Endothelial cell of umbilical vein (primary cell): Measurements from ENCODE around the gene LRRC8D. TPM values are rescaled to one million over a fixed set of nuclear protein-coding genes. Genes with fewer than 3 reads are reported as not detected.

Experiments
- BruUV-seq: library from RNA; stranded (reverse); fragments of 400-500 nt; replicated peaks from 2 replicates; lab custom pipeline; 2021; lab: Mats Ljungman, UMichigan
- CTCF ChIA-PET: fragments of 300-600, 350-600 bp; sonication (Branson Sonifier 250); formaldehyde crosslinking; loops from one replicate; lab custom pipeline; 2021; ENCODE audit warnings: antibody characterized with exemption, inconsistent platforms; lab: Charles Lee
- POLR2A ChIA-PET: fragments of 300-600, 350-600 bp; sonication (Branson Sonifier 250); formaldehyde crosslinking; loops from one replicate; lab custom pipeline; 2021; ENCODE audit warnings: antibody characterized with exemption, inconsistent platforms; lab: Charles Lee
- DNase-seq: peaks from one replicate; pipeline ENCODE4 v3.0.0-alpha.2; 2011; ENCODE audit warnings: low read depth, low spot score
- FAIRE-seq: peaks from 2 replicates; lab custom pipeline; 2011; peaks lifted over from hg19 to GRCh38; lab: Jason Lieb, UNC
- H2AFZ ChIP-seq: 2 replicates; pipeline ENCODE4 v1.6.0; 2012; ENCODE audit warnings: low read depth, low read length, control low read depth, inconsistent platforms
- H3K27ac ChIP-seq: 2 replicates; pipeline ENCODE4 v1.5.1; 2011; ENCODE audit warnings: low read depth, mild to moderate bottlenecking, control low read depth, low read length, moderate library complexity; ENCODE audit not compliant: insufficient read depth
- H3K27me3 ChIP-seq, 2 experiments: 2 replicates each; pipeline versions ENCODE4 v1.6.0 to v1.6.1; 2011; ENCODE audit warnings: low read length in 2 of 2, mixed read lengths in 1 of 2; ENCODE audit not compliant: control insufficient read depth in 2 of 2, insufficient read depth in 2 of 2
- H3K36me3 ChIP-seq, 2 experiments: 2 replicates in 1 of 2; 3 replicates in 1 of 2; pipeline ENCODE4 v1.5.1; 2011; ENCODE audit warnings: low read length in 2 of 2, mild to moderate bottlenecking in 1 of 2, moderate library complexity in 1 of 2; ENCODE audit not compliant: control insufficient read depth in 2 of 2, insufficient read depth in 2 of 2; ENCODE audit errors: extremely low read depth in 1 of 2
- H3K4me1 ChIP-seq: 3 replicates; pipeline ENCODE4 v1.5.1; 2011; ENCODE audit warnings: mild to moderate bottlenecking, low read length; ENCODE audit not compliant: control insufficient read depth, insufficient read depth; ENCODE audit errors: extremely low read depth
- H3K4me2 ChIP-seq: 2 replicates; pipeline ENCODE4 v1.6.1; 2011; ENCODE audit warnings: low read length, control low read depth, mixed read lengths; ENCODE audit not compliant: insufficient read depth
- H3K4me3 ChIP-seq, 3 experiments: fragments of 200-600 bp in 1 of 3; sonication (generic), shearing (Covaris generic) in 1 of 3; replicated peaks in 1 of 3; 2 replicates each; pipeline ENCODE4 v1.5.1; 2011 to 2016; ENCODE audit warnings: control low read depth in 3 of 3, low read length in 3 of 3, mild to moderate bottlenecking in 2 of 3, inconsistent platforms in 1 of 3, low read depth in 1 of 3, moderate library complexity in 1 of 3; ENCODE audit not compliant: insufficient read depth in 1 of 3
- H3K79me2 ChIP-seq: 2 replicates; pipeline ENCODE4 v1.6.0; 2012; ENCODE audit warnings: low read length, inconsistent platforms; ENCODE audit not compliant: control insufficient read depth, insufficient read depth
- H3K9ac ChIP-seq: replicated peaks from 2 replicates; pipeline ENCODE3; 2011; ENCODE audit warnings: low read length, control low read depth; ENCODE audit not compliant: insufficient read depth; ENCODE audit errors: extremely low read depth
- H3K9me1 ChIP-seq: replicated peaks from 3 replicates; pipeline ENCODE4 v1.6.0; 2011; ENCODE audit warnings: mild to moderate bottlenecking, low read length; ENCODE audit not compliant: control insufficient read depth, insufficient read depth; ENCODE audit errors: extremely low read depth
- H3K9me3 ChIP-seq: replicated peaks from 2 replicates; pipeline ENCODE4 v1.5.1; 2012; ENCODE audit warnings: low read length, inconsistent platforms; ENCODE audit not compliant: control insufficient read depth, insufficient read depth
- H4K20me1 ChIP-seq: replicated peaks from 2 replicates; pipeline ENCODE3; 2011; ENCODE audit warnings: mild to moderate bottlenecking, low read length; ENCODE audit not compliant: control insufficient read depth, insufficient read depth; ENCODE audit errors: extremely low read depth
- CTCF ChIP-seq, 2 donors: IDR thresholded peaks; 1 replicate in 1 of 2; 2 replicates in 1 of 2; pipeline ENCODE4 v1.5.1; 2011; ENCODE audit warnings: low read length in 2 of 2, mild to moderate bottlenecking in 2 of 2, moderate library complexity in 2 of 2, control low read depth in 1 of 2, inconsistent platforms in 1 of 2, low read depth in 1 of 2; ENCODE audit not compliant: insufficient read depth in 1 of 2; ENCODE audit errors: extremely low read depth in 1 of 2
- EZH2 ChIP-seq: IDR thresholded peaks from 2 replicates; pipeline ENCODE4 v1.6.1; 2012; ENCODE audit warnings: borderline replicate concordance, low read depth, mild to moderate bottlenecking, moderate library complexity, low read length, inconsistent platforms; ENCODE audit not compliant: severe bottlenecking
- FOS ChIP-seq: IDR thresholded peaks from 2 replicates; pipeline ENCODE4 v1.6.1; 2011; ENCODE audit warnings: mild to moderate bottlenecking, low read length, moderate library complexity, borderline replicate concordance; ENCODE audit not compliant: insufficient read depth
- GATA2 ChIP-seq: IDR thresholded peaks from 2 replicates; pipeline ENCODE4 v1.7.0; 2011; ENCODE audit warnings: low read depth, mild to moderate bottlenecking, moderate library complexity, mixed read lengths, low read length; ENCODE audit not compliant: insufficient read length, insufficient read depth
- JUN ChIP-seq: IDR thresholded peaks from 2 replicates; pipeline ENCODE4 v1.6.1; 2011; ENCODE audit warnings: borderline replicate concordance, low read depth; ENCODE audit not compliant: insufficient read length, insufficient read depth
- MYC ChIP-seq: IDR thresholded peaks from one replicate; pipeline ENCODE4 v1.6.1; 2011; ENCODE audit warnings: mild to moderate bottlenecking, low read depth, low read length
- POLR2A ChIP-seq: IDR thresholded peaks from 2 replicates; pipeline ENCODE4 v1.6.1; 2012; ENCODE audit warnings: low read depth, mild to moderate bottlenecking, control low read depth, low read length
- POLR2AphosphoS5 ChIP-seq: IDR thresholded peaks from 2 replicates; pipeline ENCODE4 v1.6.1; 2012; ENCODE audit warnings: low read depth, mild to moderate bottlenecking, control low read depth, low read length, moderate library complexity; ENCODE audit not compliant: insufficient read depth
- dilution Hi-C: fragments of 300-500 bp; cut with MboI; formaldehyde crosslinking; loops from one replicate; pipeline ENCODE4 v1.15.0; 2019; ENCODE audit warnings: low sequenced_read_pairs; ENCODE audit not compliant: extremely low pct_ligation_motif_present
- intact Hi-C: fragments of 100-400 bp; cut with micrococcal nuclease; formaldehyde crosslinking; loops from one replicate; pipeline ENCODE4 v1.10.0; 2022
- polyA plus RNA-seq, 4 experiments: library from polyadenylated mRNA; depleted of rRNA in 3 of 4; stranded (reverse) in 3 of 4; unstranded in 1 of 4; fragments of >200 nt; gene quantifications; 2 replicates each; pipeline versions ENCODE4 v1.2.1 to v1.2.3, GENCODE V29; 2011 to 2012; ENCODE audit warnings: missing spikeins in 1 of 4
- total RNA-seq: library from RNA; stranded (reverse); gene quantifications from 2 replicates; pipeline ENCODE4 v1.2.3, GENCODE V29; 2021

LRRC8D gene
- total and polyA plus RNA-seq, 2 donors (not counting 3 experiments of a cell fraction or from before 2014, with no cell fraction given), result 31.9 to 37.7 TPM

- dilution Hi-C loops (no loop called here), intact Hi-C loops (no loop called here)
- no peaks in the 10 kb centered on the region for H3K9me3 ChIP-seq
- no peaks in the 10 kb centered on the region for H3K27me3 ChIP-seq
- no peaks in the 10 kb centered on the region for H4K20me1 ChIP-seq
- FAIRE-seq, result no peak
- no TSS peak for BruUV-seq
- ChIA-PET POLR2A (no interaction called here), CTCF (no interaction called here)
- H3K9ac ChIP-seq, result no peak overlapping the region
- no peaks in the 10 kb centered on the region for H3K79me2 ChIP-seq
- DNase-seq, result no peak
- no peak overlapping the region for H3K4me2 ChIP-seq
- H3K4me3 ChIP-seq, result no peak overlapping the region
- H3K27ac ChIP-seq, result no peak overlapping the region
- H3K36me3 ChIP-seq, result no peaks in the 10 kb centered on the region
- no peak for TF ChIP-seq JUN
- no peak for TF ChIP-seq FOS
- no peak for TF ChIP-seq MYC
- no peak for TF ChIP-seq POLR2A
- TF ChIP-seq EZH2, result no peak
- no peak overlapping the region for H2AFZ ChIP-seq
- H3K9me1 ChIP-seq, result no peaks in the 10 kb centered on the region
- H3K4me1 ChIP-seq, result peaks cover 8% of the 10 kb centered on the region
Observed at GRCh38 chr1:89958851-89959654, 138.2 kb downstream of the LRRC8D start.

GRCh38 chr1:89959719-89960118, 138.9 kb downstream of the LRRC8D start:
- no peaks in the 10 kb centered on the region for H3K9me3 ChIP-seq
- FAIRE-seq (no peak), DNase-seq (no peak)
- dilution Hi-C loops, result no loop called here
- ChIA-PET CTCF (no interaction called here), POLR2A (no interaction called here)
- H4K20me1 ChIP-seq, result no peaks in the 10 kb centered on the region
- no peak overlapping the region for H3K27ac ChIP-seq
- H3K9ac ChIP-seq, result no peak overlapping the region
- H3K4me1 ChIP-seq, result peaks cover 6% of the 10 kb centered on the region
- intact Hi-C loops, result no loop called here
- no peaks in the 10 kb centered on the region for H3K79me2 ChIP-seq
- no TSS peak for BruUV-seq
- TF ChIP-seq MYC (no peak), GATA2 (no peak), POLR2AphosphoS5 (no peak), CTCF (IDR thresholded peaks at IDR 0.05; ENCODE audit: extremely low read depth in 1 of 2, insufficient read depth in 1 of 2, low read depth in 1 of 2, low read length in 2 of 2) (no peak)
- H3K27me3 ChIP-seq, result no peaks in the 10 kb centered on the region
- H3K4me2 ChIP-seq, result no peak overlapping the region
- H3K9me1 ChIP-seq, result no peaks in the 10 kb centered on the region
- H3K36me3 ChIP-seq, result no peaks in the 10 kb centered on the region
- no peak overlapping the region for H3K4me3 ChIP-seq
- no peak overlapping the region for H2AFZ ChIP-seq
